ENCODE data around the gene TMC6. TPM values are rescaled to one million over a fixed set of nuclear protein-coding genes. Genes with fewer than 3 reads are reported as not detected.

Gene TMC6
- total RNA-seq, 1 donor from 2014 or later = 2.3 TPM

DNA sequence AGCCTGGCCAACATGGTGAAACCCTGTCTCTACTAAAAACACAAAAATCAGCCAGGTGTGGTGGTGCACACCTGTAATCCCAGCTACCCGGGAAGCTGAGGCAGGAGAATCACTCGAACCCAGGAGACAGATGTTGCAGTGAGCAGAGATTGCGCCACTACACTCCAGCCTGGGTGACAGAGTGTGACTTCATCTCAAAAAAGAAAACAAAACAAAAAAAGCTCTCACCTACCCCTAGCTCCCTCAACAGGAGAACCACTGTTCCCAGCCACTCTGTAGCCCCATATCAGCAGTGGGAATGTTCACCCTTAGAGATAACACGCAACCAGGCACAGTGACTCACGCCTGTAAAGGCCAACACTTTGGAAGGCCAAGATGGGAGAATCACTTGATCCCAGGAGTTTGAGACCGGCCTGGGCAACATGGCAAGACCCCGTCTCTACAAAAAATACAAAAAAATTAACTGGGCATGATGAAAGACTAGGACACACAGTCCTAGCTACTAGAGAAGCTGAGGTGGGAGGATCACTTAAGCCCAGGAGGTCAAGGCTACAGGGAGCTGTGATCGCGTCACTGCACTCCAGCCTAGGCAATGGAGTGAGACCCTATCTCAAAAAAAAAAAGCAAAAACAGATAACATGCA, 7.4 kb upstream of the TMC6 start:
- DNase-seq = no peak

- no peak for DNase-seq
Observed at GRCh38 chr17:78134899-78135385, 6.4 kb upstream of the TMC6 start.

DNA sequence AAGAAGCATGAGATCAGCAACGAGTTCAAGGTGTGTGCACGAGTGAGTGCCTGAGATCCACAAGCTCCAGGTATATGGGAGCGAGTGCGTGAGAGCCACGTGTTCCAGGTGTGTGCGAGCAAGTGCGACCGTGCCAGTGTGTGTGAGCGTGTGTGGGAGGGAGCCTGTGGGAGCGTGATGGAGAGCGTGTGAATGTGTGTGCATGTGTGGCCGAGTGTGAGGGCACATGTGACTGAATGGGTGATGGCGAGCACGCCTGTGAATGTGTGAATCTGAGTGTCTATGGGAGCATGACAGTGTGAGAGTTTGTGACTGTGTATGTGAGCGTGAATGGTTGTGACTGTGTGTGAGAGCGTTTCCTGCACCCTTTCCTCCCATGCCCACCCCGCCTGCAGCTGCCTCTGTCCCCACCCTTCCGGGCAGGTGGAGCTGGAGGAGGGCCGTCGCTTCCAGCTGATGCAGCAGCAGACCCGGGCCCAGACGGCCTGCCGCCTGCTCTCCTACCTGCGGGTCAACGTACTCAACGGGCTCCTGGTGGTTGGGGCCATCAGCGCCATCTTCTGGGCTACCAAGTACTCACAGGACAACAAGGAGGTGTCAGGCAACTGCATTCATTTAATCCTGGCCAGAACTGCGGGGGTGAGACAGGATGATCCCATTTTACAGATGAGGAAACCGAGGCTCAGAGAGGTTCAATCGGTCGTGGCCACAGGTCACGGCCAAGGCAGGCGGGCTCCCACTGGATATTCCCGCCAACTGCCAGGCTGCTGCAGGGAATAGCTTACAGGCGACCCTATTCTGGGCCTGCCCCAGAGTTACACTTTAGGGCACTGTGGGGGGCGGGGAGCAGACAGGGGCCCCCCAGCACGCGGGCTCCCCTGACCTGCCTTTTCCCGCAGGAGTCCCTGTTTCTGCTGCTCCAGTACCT, 5.7 kb upstream of the TMC6 start:
- DNase-seq = no peak

GRCh38 chr17:78133179-78133951, 4.8 kb upstream of the TMC6 start:
- no peak for DNase-seq

DNA sequence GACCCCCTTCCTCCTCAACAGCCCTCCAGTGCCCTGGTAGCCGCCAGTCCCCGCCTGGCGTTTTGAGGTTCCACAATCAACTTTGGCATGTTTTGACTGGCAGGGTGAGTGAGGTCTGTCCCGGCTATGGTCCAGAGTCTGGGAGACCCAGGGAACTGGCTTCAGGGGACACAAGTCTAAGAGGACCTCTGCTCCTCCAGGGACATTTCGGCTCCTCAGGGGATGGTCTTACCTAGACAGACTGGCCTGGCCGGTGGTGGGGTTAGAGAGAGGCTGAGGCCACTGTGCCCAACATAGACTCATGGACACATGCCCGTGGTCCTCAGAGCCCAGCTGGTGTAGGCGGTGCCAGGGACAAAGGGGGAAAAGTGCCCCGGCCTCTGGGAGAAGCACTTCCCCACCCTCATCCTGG, 4.2 kb upstream of the TMC6 start:
- no peak for DNase-seq

DNA sequence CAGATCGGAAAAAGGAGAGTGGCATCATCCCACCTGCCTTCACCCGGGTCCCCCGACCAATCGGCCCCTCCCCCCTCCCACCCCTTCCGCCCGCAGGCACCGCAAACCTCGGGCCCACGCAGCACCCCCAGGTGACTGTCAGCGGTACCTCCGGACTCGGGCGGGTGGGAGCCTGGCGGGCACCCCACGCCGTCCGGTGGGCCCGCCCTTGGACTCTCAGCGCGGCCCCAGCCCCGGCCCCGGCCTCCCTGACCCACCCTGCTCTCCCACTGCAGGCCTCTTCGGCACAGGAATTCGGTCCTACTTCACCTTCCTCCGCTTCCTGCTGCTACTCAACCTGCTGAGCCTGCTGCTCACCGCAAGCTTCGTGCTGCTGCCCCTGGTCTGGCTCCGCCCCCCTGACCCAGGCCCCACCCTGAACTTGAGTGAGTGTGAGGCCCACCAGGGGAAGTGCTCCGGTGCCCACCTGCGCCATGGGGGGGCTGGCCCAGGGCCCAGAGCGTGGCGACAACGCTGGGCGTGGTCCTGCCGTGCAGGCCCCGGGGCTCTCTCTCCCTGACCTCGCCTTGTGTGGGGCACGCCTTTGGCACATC, 3.6 kb upstream of the TMC6 start:
- no peak for DNase-seq

DNA sequence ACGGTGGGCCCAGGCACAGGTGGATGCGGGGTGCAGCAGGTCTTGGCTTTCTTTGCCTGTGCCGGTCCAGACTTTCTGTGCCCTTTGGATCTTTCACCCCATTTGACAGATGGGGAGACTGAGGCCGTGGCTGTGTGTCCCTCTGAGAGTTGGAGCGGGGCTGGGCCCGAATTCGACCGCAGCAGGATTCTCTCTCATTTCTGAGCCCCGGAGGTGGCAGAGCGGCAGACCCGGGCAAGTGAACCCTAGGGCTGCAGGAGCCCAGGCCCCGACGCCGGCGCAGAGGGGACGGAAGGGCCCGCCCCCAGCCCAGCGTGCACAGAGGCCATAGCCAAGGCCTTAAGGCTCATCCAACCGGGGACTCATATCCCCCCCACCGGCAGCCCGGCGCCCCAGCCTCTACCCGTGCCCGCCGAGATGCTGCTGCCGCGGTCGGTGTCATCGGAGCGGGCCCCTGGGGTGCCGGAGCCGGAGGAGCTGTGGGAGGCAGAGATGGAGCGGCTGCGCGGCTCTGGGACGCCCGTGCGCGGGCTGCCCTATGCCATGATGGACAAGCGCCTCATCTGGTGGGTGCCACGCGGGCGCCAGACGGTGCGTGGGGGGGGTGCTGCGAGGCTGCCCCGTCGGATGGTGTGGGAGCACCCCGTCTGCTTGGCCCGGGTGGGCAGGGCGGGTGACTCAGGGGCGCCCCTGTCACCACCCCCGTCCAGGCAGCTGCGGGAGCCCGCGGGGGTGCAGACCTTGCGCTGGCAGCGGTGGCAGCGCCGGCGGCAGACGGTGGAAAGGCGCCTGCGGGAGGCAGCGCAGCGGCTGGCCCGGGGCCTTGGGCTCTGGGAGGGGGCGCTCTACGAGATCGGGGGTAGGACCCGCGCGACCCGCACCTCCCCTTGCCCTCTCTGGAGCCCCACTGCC, 2.9 kb upstream of the TMC6 start:
- peak; percentile 41 for DNase-seq

DNA sequence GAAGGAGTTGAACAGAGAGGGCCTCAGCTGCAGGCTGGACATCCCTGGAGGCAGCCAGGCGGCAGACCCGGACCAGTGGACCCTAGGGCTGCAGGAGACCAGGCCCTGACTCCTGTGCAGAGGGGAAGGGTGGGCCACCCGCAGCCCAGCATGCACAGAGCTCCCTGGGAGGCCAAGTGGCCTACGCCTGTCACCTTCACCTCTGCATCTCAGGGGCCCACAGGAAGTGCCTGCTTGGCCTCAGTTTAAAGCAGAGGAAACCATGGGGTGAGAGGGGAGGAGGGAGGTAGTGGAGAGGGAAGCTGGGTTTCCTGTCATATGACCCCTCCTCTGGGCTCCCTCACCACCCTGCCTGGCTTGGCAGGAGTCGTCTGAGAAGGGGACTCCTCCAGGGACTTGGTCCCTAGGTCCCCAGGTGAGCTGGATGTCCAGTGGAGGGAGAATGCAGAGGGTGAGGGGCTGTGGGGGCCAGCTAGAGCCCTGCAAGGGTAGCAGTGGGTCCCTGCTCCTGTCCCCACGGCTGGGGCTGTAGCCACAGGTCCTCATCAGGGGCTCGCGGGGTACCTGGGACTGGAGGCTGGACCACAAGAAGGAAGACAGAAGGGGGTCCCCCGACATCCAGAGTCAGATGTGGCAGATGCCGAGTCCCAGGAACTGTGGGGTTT, 2.0 kb upstream of the TMC6 start, which contains the start of gene TMC8:
TMC8 (plus strand) TSS at position 335 of the 665 bp plus-strand sequence. CDS start 818 bp downstream, outside the sequence.
- DNase-seq = no peak

DNA sequence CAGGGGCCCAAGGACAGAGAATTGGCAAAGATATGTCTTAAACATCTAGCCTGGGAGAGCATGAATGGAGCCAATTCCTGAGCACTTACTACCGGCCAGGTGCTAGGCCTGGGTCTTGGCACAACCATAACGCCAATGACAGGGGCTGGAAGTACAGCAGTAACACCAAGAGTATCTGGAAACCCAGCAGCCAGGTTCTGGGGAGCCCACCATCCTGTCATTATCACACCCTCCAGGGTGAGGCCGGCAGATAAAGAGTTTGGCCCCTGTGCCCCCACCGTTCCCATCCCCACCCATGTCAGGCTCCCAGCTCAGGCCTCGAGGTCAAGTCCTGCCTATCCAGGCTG, 1.5 kb upstream of the TMC6 start:
- no peak for DNase-seq

DNA sequence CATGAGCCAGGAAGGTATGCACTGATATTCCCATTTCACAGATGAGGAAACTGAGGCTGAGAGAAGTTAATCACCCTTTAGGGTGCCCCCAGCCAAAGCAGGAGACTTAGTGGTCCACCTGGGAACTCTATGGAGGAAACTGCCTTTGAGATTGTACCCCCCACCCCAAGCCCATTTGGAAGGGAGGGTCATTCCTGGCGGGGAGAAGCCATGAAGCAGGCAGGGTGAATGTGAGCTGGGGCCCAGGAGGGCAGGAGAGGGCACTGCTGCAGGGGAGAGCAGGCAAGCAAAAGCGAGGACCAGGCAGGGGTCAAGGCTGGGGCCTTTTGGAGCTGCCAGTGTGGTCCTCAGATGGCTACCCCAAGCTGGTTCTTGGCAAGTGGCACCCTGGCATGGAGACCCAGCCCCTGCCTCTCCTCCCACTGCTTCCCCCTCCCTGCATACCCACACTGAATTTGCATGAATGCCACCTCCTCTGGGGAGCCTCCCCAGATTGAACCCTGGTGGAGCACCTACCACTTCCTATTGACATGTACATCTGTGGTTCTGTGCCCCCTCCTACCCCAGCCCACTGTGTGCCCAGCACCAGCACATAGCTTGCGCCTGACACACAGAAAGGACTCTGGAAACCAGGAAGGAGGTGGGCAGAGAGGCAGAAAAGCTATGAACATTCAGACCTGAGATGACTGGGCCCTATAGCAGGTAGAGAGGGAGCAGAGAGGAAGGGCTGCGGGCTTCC, 965 bp upstream of the TMC6 start:
- no peak for DNase-seq

GRCh38 chr17:78127888-78128550, 536 bp downstream of the TMC6 start:
- DNase-seq = no peak

DNA sequence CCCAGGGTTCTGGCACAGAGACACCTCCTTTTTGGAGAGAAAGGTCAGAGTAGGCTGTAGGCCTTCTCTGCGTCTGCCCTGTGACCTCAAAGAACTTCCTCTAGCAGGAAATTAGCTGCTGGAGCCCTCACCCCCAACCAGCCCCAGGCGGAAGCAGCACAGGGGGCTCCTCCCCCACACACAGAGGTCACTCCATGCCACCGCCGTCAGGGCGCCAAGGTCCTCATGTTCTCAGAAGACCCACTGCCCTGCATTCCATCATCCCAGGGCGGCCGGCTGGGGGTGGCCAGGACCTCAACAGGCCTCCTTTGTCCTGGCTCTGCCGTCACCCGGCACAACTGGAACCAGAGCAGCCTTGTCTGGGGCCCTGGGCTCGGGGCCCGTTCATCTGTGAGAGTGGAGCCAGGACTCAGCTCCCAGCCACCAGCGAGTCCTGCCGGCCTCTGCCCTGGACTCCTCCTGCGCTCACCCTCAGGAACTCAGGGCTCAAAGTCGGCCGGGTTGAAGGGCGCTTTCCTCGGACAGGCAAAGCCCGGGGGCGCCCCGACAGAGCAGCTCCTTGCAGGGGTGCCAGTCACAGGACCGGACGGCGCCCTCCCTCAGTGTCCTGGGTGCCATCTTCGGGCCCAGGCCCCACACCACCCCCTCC, 1.2 kb downstream of the TMC6 start:
- DNase-seq = peak; percentile 76

DNA sequence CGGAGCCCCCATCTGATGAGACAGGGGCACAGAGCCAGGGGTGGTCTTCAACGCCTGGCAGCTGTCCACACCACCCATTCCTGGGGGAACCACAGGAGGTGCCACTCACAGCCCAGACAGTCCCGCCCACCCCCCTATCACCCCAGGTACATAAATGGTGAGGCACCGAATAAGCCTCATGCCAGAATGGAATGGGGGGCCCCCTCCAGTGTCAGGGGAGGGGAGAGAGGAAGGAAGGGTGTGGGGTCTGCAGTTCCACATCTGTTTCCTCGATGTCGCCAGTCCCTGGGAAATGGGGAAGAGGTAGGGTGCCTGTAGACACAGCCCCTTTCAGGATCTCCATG, 1.7 kb downstream of the TMC6 start:
- no peak for DNase-seq

DNA sequence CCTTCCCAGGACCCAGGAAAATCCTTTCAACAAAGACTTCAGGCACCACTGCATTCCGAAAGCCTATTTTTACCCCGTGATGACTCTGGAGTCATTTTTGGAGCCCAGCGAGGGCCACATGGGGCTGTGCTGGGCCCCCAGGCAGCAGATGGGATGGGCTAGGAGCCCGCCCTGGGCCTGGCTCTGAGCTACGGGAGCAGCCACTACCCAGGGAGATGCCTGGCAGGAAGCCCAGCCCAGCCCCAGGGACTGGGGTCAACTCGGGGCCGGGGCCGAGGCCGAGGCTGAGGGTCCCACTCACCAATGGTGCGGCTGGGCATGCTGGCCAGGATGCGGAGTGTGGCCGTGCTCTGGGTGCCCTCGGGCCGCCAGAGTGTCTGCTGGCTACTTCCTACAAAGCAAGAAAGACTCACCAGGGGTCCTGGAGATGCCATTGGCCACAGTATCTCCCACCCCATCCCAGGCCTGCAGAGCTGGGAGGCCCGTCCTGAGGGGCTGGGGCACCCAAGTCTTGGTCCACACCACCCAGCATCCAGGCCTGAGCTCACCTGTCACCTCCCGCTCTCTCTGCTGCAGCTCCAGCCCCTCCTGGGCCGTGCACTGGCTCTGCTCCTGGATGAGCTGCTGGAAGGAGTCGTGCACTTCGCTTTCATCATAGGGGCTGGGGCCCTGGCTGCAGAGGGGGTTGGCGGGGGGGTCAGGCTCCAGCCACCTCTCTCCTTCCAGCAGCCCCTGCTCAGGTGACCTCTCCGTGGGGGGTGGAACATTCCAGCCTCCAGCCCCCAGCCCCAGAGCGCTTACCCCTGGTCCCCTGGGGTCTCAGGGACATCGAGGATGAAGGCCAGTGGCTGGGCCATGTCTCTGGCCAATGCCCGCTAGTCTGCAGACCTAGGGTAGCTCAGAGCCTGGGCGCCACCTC, 2.3 kb downstream of the TMC6 start:
- DNase-seq = no peak

DNA sequence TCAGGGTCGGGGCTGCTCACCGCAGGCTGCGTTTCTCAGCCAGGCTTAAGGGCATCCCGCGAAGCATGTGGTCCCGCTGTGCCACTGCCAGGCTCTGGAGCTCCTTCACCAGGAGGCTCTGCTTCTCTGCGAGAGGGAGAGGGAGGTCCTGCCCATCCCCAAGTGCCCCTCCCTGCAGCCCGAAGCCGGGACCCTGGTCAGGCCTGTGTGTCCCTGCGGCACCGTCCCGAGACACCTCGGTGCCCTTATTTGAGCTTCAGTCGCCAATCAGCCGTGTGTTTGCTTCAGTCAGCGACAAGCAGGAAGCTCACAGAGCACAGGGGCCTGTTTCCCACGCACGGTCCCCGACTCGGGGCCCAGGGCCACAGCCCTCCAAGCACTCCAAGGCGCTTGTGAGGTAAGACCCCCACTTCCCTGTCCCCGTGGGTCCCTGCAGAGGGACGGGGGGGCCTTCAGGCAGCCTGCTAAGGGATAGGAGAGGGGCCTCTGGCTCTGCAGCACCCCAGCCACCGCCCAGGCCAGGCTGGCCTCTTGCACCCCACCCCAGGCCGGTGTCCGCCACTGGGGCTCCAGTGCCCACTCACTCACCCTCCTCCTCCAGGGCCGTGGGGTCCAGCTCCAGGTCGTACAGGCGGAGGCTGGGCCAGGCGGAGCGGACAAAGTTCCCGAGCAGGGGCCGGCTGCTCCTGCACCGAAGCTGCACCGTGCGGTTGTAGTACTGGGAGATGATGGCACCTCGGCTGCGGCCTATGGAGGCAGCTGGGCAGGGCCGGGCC, 3.2 kb downstream of the TMC6 start:
- DNase-seq = no peak

DNA sequence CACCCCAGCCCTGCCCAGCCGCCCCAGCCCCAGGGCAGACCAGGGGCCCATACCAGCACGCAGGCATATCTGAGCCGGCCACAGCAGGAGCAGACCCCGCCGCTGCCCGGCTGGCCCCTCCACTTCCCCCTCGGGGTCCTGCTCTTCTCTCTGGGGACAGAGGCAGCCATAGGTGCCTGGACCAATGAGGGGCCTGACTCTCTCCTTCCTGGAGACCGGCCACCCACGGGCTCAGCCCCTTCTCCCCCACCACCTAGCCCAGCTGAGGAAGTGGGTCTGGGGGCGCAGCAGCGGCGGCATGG, 3.8 kb downstream of the TMC6 start:
- no peak for DNase-seq
